ENCODE measurements around the gene GBX2.

DNA sequence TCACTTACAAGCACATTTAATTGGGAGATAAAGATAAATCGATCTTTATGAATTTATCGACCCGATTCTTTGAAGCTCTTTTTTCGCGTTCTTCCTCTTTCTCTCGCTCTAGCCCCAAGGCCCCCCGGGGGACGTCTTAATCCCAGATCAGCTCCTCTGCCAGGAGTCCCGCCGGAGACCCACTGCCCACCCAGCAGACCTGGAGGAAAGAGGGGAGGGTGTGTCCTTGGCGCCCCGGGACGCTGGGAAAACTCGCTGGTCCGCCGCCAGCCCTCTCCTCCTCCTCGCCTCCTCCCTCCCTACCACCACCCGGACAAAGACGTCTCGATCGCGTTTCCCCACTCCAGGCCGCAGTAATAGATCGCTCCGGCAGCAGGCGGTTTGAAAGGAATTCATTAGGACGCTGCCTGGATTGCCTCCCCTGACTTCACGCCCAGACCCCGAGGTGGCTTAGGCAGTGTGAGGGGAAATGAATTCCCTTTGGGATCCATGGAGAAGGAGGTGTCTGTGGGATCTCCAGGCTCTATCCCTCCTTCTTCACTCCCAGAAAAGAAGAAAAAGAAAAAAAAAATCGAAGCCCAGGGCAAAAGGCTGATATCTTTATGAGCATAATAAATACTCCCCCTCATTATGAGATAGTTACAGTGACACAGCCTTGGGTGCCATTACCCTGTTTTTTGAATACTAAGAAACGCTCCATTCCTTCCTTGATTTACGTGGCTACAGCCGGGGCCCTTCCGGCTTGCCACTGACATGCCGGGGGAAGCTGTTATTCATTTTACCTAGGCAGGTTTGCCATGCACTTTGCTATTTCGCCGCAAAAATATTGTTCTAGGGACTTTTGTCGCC lies 1.8 kb upstream of the GBX2 start:
- TF ChIP-seq, protein P1, sequence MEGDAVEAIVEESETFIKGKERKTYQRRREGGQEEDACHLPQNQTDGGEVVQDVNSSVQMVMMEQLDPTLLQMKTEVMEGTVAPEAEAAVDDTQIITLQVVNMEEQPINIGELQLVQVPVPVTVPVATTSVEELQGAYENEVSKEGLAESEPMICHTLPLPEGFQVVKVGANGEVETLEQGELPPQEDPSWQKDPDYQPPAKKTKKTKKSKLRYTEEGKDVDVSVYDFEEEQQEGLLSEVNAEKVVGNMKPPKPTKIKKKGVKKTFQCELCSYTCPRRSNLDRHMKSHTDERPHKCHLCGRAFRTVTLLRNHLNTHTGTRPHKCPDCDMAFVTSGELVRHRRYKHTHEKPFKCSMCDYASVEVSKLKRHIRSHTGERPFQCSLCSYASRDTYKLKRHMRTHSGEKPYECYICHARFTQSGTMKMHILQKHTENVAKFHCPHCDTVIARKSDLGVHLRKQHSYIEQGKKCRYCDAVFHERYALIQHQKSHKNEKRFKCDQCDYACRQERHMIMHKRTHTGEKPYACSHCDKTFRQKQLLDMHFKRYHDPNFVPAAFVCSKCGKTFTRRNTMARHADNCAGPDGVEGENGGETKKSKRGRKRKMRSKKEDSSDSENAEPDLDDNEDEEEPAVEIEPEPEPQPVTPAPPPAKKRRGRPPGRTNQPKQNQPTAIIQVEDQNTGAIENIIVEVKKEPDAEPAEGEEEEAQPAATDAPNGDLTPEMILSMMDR (IDR thresholded peaks at IDR 0.05) = no peak
- TF ChIP-seq POLR2A (IDR thresholded peaks at IDR 0.05) = no peak

Data from uterus (tissue), 2 donors.